Prostate gland (tissue), 2 donors: ENCODE data around the gene DMD.

Experiments used
- POLR2A ChIP-seq: fragments of 450-650 bp; IDR thresholded peaks from one replicate; pipeline ENCODE4 v1.6.1; 2016; ENCODE audit warnings: antibody characterized with exemption, mild to moderate bottlenecking
- POLR2AphosphoS5 ChIP-seq: sonication (generic); formaldehyde crosslinking; IDR thresholded peaks from one replicate; pipeline ENCODE4 v1.6.1; 2017; ENCODE audit warnings: antibody characterized with exemption
- TF ChIP-seq, protein P1 (sequence below), 4 experiments: fragments of 200-600 bp in 2 of 4; fragments of 450-650 bp in 2 of 4; sonication (generic) in 2 of 4; IDR thresholded peaks; 1 replicate in 3 of 4; 2 replicates in 1 of 4; pipeline ENCODE4 v1.5.1; 2016 to 2019; ENCODE audit warnings: antibody characterized with exemption in 4 of 4, mild to moderate bottlenecking in 2 of 4, moderate library complexity in 2 of 4

DNA sequence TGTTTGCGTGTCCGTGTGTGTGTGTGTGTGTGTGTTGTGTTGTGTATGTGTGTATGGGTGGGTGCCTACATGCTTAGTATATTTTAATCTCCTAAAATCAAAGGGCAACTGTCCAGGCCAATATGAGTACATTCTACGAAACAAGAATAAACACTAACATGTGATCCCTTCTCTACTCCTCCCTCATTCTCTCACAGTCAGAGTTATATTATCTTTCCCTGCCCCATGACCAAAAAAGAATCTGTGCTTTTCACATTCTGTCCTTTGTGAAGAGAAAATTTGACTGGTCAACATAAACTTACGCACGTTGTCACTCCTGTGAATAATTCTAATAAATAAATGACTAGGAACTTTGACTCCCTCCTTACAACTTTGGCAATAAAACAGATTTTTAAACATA, 532.9 kb downstream of the DMD start:
- no peak for TF ChIP-seq POLR2A
- TF ChIP-seq, protein P1, sequence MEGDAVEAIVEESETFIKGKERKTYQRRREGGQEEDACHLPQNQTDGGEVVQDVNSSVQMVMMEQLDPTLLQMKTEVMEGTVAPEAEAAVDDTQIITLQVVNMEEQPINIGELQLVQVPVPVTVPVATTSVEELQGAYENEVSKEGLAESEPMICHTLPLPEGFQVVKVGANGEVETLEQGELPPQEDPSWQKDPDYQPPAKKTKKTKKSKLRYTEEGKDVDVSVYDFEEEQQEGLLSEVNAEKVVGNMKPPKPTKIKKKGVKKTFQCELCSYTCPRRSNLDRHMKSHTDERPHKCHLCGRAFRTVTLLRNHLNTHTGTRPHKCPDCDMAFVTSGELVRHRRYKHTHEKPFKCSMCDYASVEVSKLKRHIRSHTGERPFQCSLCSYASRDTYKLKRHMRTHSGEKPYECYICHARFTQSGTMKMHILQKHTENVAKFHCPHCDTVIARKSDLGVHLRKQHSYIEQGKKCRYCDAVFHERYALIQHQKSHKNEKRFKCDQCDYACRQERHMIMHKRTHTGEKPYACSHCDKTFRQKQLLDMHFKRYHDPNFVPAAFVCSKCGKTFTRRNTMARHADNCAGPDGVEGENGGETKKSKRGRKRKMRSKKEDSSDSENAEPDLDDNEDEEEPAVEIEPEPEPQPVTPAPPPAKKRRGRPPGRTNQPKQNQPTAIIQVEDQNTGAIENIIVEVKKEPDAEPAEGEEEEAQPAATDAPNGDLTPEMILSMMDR (IDR thresholded peaks at IDR 0.05), result no peak
- TF ChIP-seq POLR2AphosphoS5, result no peak
